ENCODE data around the gene SIDT1.

SIDT1 gene

DNA sequence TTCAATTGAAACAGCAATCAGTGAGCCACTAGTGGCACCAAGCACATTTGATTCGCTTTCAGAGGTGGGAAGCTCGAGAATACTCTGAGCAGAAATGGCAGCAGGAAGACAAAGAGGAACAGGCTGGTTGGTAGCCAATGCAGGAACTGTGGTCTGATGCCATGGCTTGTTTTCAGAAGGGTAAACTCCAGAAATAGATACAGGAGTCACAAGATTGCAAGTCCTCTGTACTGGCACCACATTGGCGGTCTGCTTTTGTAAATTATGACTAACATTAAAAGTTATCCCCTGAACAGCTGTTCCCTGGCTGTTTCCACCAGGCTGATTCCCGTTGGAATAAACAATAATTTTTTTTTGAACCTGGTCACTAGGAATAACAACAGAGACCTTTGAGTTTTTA lies 128.5 kb downstream of the SIDT1 start:
- no peak for DNase-seq (ENCODE audit: low read depth, low spot score)
- no peak overlapping the region for H3K4me3 ChIP-seq (ENCODE audit: low read length)

DNA sequence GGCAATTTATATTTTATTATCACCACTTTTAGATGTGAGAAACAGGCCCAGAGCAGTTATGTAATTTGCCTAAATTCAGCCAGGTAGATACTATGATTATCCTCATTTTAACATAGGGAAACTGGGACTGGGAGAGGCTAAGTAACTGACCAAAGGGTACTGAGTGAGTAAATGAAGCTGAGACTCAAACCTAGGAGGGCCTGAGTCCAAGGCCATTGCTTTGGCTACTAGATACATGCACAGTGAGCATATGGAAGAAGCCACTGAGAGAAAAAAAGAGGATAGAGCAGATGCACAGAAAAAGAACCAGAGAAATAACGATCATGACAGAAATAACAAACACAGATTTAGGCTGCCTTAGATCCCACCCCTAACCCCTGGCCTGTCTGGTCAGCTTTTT lies 130.5 kb downstream of the SIDT1 start:
- no peak overlapping the region for H3K4me3 ChIP-seq (ENCODE audit: low read length)
- DNase-seq (ENCODE audit: low read depth, low spot score), result no peak

- no peak for DNase-seq (ENCODE audit: low read depth, low spot score)
- H3K4me3 ChIP-seq (ENCODE audit: low read length), result no peak overlapping the region
Measured at GRCh38 chr3:113663324-113663750, 131.0 kb downstream of the SIDT1 start.

- no peak for DNase-seq (ENCODE audit: low read depth, low spot score)
Measured at GRCh38 chr3:113663761-113664160, 131.4 kb downstream of the SIDT1 start.

DNA sequence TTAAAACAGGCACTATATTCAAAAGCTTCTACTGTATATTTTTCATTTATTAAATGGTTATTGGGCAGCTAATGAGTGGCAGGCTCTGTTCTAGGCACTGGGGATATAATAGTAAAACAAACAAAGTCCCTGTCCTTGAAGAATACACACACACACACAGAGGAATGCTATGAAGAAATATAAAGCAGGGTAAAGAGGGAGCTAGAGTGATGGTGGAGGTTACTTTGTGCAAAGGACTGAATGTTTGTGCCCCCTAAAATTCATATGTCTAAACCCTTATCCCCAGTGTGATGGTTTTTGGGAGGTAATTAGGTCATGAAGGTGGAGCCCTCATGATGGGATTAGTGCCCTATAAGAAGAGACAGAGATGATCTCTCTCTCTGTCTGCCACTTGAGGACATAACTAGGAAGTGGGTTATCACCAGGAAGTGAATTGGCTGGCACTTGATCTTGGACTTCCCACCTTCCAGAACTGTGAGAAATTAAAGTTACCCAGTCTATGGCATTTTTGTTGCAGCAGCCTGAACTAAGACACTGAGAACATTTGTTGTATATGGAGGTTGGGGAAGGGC lies 132.3 kb downstream of the SIDT1 start:
- H3K4me3 ChIP-seq (ENCODE audit: low read length), result no peak overlapping the region
- DNase-seq (ENCODE audit: low read depth, low spot score), result no peak

More at GRCh38 chr3:113663761-113664160, 131.4 kb downstream of the SIDT1 start:
- H3K4me3 ChIP-seq (ENCODE audit: low read length), result no peak overlapping the region

DNA sequence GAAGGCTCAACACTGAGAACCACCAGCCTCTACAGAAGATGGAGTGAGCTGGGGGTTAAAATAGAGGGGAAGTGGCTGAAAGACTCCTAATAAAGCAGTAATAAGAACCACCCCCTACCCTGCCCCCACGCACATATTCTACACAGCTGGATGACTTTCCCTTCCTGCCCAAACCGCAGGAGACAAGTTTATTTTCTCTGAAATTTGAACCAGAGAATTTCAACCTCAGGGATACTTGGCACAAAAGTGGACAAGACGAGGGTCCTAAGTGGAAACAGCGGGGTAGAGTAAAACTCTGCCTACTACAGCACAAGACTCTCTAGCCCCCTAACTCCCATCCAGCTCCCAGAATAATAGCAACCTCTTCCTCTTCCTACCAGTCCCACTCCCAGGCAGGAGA lies 135.7 kb downstream of the SIDT1 start:
- no peak overlapping the region for H3K4me3 ChIP-seq (ENCODE audit: low read length)
- no peak for DNase-seq (ENCODE audit: low read depth, low spot score)

DNA sequence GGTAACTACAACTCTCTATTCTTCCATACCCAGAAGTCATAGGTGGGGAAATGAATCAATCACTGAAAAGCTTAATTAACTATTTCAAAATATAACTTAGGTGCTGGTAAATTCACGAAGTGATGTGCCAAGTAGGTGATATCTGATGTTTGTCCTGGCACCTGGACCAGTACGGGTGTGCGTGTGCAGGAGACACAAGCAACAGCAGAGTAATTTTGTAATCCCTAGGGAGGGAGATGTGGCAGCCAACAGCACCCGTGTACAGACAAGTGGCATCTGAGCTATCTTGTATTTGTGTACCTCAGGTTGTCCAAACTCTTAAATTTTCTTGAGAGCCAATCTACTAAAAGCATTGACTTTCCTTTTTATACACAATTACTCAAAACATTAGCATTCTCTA lies 141.2 kb downstream of the SIDT1 start:
- no peak for DNase-seq (ENCODE audit: low read depth, low spot score)
- H3K4me3 ChIP-seq (ENCODE audit: low read length), result no peak overlapping the region

- no peak for DNase-seq (ENCODE audit: low read depth, low spot score)
Measured at GRCh38 chr3:113676261-113676660, 143.9 kb downstream of the SIDT1 start.

DNA sequence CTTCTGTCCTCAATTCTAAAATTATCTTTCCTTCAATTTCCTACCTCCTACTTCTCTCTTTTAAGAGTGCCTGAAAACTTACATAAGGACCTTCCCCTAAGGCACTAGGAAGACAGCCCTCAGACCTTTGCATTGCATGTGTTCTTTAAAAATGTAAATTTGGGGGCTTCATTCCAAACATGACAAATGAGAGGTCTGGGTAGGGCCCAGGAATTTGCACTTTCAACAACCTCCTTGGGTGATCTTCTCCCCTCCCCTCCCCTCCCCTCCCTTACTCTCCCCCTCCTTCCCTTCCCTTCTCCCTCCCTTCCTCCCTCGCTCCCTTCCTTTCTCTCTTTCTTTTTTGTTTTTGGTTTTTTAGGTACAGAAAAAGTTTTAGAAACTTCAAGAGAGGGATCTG lies 145.4 kb downstream of the SIDT1 start:
- no peak for DNase-seq (ENCODE audit: low read depth, low spot score)
- H3K4me3 ChIP-seq (ENCODE audit: low read length), result no peak overlapping the region

More at GRCh38 chr3:113676261-113676660, 143.9 kb downstream of the SIDT1 start:
- no peak overlapping the region for H3K4me3 ChIP-seq (ENCODE audit: low read length)

DNA sequence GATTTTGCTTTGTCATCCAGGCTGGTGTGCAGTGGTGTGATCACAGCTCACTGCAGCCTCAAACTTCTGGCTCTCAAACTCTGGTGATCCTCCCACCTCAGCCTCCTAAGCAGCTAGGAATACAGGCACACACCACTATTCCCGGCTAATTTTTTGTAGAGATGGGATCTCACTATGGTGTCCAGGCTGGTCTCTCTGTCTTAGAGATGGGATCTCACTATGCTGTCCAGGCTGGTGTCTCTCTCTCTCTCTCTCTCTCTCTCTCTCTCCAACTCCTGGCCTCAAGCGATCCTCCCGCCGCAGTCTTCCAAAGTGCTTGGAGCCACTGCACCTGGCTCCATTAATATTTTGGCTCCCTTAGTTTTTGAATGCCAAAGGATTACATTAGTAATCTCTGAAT lies 146.4 kb downstream of the SIDT1 start:
- DNase-seq (ENCODE audit: low read depth, low spot score), result no peak
- no peak overlapping the region for H3K4me3 ChIP-seq (ENCODE audit: low read length)
